ENCODE data around the gene DARS2.
A peak's percentile ranks its signal among the peaks of the same experiment; 100 is the strongest.
"Not testable (repeated sequence)": the region's sequence is repeated elsewhere in the genome, so short reads cannot be mapped to it uniquely, and the experiment has no call there.

DARS2 gene

GRCh38 chr1:173862146-173862768 lies 37.8 kb downstream of the DARS2 start:
- not testable (repeated sequence) for DNase-seq (ENCODE audit: low spot score); FAIRE-seq

GRCh38 chr1:173862769-173863223 lies 38.3 kb downstream of the DARS2 start:
- DNase-seq (ENCODE audit: low spot score), result no peak
- FAIRE-seq, result no peak

GRCh38 chr1:173863224-173864161 lies 39.0 kb downstream of the DARS2 start:
- no peak for FAIRE-seq

GRCh38 chr1:173864179-173864867 lies 39.9 kb downstream of the DARS2 start:
- FAIRE-seq, result no peak
- no peak for DNase-seq (ENCODE audit: low spot score)

More at GRCh38 chr1:173863224-173864161, 39.0 kb downstream of the DARS2 start:
- no peak for DNase-seq (ENCODE audit: low spot score)

GRCh38 chr1:173865468-173866164 lies 41.1 kb downstream of the DARS2 start:
- DNase-seq (ENCODE audit: low spot score) (no peak), FAIRE-seq (no peak)

- FAIRE-seq (no peak), DNase-seq (ENCODE audit: low spot score) (no peak)
These were observed 42.1 kb downstream of the DARS2 start for GRCh38 chr1:173866413-173867115.

GRCh38 chr1:173867141-173867752 lies 42.8 kb downstream of the DARS2 start:
- DNase-seq (ENCODE audit: low spot score) (no peak), FAIRE-seq (no peak)

GRCh38 chr1:173867753-173868265 lies 43.3 kb downstream of the DARS2 start, which contains the start of gene GAS5:
GAS5 (minus strand) TSS chr1:173867989.
- DNase-seq (ENCODE audit: low spot score) (peak; percentile 97), FAIRE-seq (peak; percentile 53)

- peak; percentile 92 for DNase-seq (ENCODE audit: low spot score)
- FAIRE-seq, result no peak
These were observed 44.0 kb downstream of the DARS2 start, which contains the start of gene ZBTB37 for GRCh38 chr1:173868266-173869020. ZBTB37 (plus strand) TSS chr1:173868380; CDS start chr1:173870226, 1,846 bp downstream.

GRCh38 chr1:173869021-173869359 lies 44.5 kb downstream of the DARS2 start:
- DNase-seq (ENCODE audit: low spot score), result no peak
- no peak for FAIRE-seq

GRCh38 chr1:173870252-173871075 lies 46.0 kb downstream of the DARS2 start:
- DNase-seq (ENCODE audit: low spot score), result no peak
- FAIRE-seq, result no peak

- FAIRE-seq, result no peak
- no peak for DNase-seq (ENCODE audit: low spot score)
These were observed 46.6 kb downstream of the DARS2 start for GRCh38 chr1:173871091-173871490.

- no peak for DNase-seq (ENCODE audit: low spot score)
- FAIRE-seq, result no peak
These were observed 47.0 kb downstream of the DARS2 start for GRCh38 chr1:173871500-173871899.

- DNase-seq (ENCODE audit: low spot score), result no peak
- FAIRE-seq, result no peak
These were observed 52.3 kb downstream of the DARS2 start for GRCh38 chr1:173876732-173877131.

GRCh38 chr1:173878251-173878650 lies 53.8 kb downstream of the DARS2 start:
- DNase-seq (ENCODE audit: low spot score), result no peak
- no peak for FAIRE-seq

GRCh38 chr1:173881117-173881516 lies 56.6 kb downstream of the DARS2 start:
- not testable (repeated sequence) for FAIRE-seq; DNase-seq (ENCODE audit: low spot score)

- DNase-seq (ENCODE audit: low spot score) (no peak), FAIRE-seq (no peak)
These were observed 60.2 kb downstream of the DARS2 start for GRCh38 chr1:173884701-173885100.
